ENCODE measurements around the gene MKRN1.
A peak's percentile ranks its signal among the peaks of the same experiment; 100 is the strongest.
"Not testable (repeated sequence)": the region's sequence is repeated elsewhere in the genome, so short reads cannot be mapped to it uniquely, and the experiment has no call there.

Gene MKRN1

DNA sequence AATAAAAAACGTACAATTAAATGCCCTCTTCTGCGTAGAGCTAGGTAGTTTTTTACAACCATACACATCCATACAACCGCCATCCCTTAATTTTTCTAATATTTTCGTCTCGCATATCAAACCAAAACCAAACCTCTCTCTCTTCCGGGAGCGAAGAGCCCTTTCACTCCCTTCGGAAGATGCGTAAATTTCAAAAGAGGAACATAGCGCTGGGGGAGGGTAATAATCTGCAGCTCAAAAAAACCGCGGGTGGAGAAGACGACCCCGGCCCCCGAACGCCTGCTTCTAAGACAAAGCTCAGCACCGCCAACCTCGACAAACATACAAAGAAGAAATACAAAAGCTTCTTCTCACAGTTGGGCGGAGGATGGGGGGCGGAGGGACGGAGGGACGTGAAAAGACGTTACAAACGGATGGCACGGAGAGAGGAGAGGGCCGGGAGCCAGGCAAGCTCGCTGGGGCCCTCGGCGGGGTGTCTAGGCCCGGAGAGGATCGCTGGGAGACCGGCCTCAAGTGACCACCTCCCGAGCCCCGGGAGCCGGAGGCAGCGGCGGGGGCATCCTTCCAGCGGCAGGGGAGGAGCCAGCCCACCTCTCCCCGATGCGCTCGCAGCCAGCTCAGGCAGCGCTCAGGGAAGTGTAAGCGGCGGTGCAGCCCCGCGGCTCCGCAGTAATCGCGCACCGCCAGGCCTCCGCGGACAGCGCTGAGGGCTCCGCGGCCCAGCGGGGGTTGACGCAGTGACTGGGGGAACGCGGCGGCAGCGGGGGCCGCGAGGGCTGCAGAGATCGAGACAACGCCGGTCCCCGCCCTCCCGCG lies 851 bp downstream of the MKRN1 start:
- no peaks in the 10 kb centered on the region for H3K9me3 ChIP-seq (ENCODE audit: control insufficient read depth, insufficient read depth, low read length)
- peak overlapping the region; percentile 76 for H3K9ac ChIP-seq (ENCODE audit: low read depth, low read length)
- H3K27me3 ChIP-seq (ENCODE audit: control insufficient read depth, insufficient read depth, low read length): no peaks in the 10 kb centered on the region
- H3K36me3 ChIP-seq (ENCODE audit: control insufficient read depth, insufficient read depth, low read length): no peaks in the 10 kb centered on the region
- peak overlapping the region; percentile 83 for H3K4me3 ChIP-seq (ENCODE audit: low read depth, low read length)
- H3K4me1 ChIP-seq (ENCODE audit: control insufficient read depth, insufficient read depth, low read length): peaks cover 12% of the 10 kb centered on the region

DNA sequence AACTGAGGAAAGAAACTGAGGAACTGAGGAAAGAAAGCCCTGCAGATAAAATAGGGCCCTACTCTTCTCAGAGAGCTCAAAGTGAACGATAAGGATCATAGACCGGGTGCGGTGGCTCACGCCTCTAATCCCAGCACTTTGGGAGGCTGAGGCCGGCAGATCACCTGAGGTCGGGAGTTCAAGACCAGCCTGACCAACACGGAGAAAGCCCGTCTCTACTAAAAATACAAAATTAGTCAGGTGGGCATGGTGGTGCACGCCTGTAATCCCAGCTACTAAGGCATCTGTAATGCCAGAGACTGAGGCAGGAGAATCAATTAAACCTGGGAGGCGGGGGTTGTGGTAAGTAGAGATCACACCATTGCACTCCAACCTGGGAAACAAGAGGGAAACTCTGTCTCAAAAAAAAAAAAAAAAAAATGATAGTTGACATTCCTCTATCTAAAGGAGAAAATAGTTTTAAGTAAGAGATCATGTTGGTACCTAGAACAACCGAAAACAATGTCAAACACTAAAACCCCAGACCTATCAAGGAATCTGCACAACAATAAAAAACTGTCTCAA lies 2.5 kb downstream of the MKRN1 start:
- Histone ChIP-seq H3K27me3 (ENCODE audit: control insufficient read depth, insufficient read depth, low read length) (no peaks in the 10 kb centered on the region), H3K4me3 (ENCODE audit: low read depth, low read length) (peak overlapping the region; percentile 8), H3K9me3 (ENCODE audit: control insufficient read depth, insufficient read depth, low read length) (no peaks in the 10 kb centered on the region), H3K36me3 (ENCODE audit: control insufficient read depth, insufficient read depth, low read length) (no peaks in the 10 kb centered on the region), H3K4me1 (ENCODE audit: control insufficient read depth, insufficient read depth, low read length) (peaks cover 8% of the 10 kb centered on the region), H3K9ac (ENCODE audit: low read depth, low read length) (no peak overlapping the region)

DNA sequence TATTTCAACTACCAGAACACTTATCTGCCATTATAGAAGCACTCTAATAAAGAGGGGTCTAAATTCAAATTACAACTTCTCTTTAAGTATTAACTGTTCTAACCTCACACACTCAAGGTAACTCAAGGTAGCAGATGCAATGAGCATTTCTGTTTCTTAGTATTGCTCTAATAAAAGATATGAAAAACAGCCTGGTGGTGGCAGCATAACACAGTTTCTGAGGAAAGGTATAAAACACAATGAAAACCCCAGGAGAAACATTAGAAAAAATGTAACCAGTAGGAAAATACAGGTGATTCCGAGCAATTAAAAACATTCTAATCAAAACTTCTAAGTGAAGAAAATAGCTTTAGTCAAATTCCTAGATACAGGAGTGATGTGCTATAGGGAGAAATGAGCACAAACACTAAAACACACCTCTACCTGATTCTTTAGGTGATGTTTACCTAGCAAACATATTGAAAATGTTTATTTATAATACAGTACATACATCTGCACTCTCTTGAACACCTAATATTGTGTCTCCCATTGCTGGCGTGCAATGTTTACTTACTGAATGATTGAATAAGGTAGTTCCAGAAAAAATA lies 3.5 kb downstream of the MKRN1 start:
- H3K9ac ChIP-seq (ENCODE audit: low read depth, low read length): no peak overlapping the region
- H3K27me3 ChIP-seq (ENCODE audit: control insufficient read depth, insufficient read depth, low read length): no peaks in the 10 kb centered on the region
- H3K4me3 ChIP-seq (ENCODE audit: low read depth, low read length): no peak overlapping the region
- H3K9me3 ChIP-seq (ENCODE audit: control insufficient read depth, insufficient read depth, low read length): no peaks in the 10 kb centered on the region
- H3K4me1 ChIP-seq (ENCODE audit: control insufficient read depth, insufficient read depth, low read length): peaks cover 5% of the 10 kb centered on the region
- H3K36me3 ChIP-seq (ENCODE audit: control insufficient read depth, insufficient read depth, low read length): peaks cover 3% of the 10 kb centered on the region

DNA sequence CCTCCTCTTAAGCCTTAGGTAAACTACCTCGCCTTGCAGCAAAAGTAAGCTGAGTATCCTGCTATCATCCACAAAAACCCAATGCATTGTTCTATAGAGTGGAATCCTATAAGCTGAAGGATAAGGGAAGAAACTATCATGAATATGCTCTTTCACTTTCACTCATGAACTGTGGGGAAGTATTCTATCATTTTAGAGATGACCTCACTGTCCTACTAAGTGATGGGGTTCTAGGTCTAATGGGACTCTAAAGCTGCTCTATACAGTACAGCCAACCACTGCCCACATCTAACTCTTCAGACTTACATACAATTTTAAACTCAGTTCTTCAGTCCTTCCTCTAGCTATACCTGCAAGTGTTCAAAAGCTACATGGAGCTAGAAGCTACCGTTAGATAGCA lies 16.2 kb downstream of the MKRN1 start:
- H3K9me3 ChIP-seq (ENCODE audit: control insufficient read depth, insufficient read depth, low read length): no peaks in the 10 kb centered on the region
- peaks cover 3% of the 10 kb centered on the region for H3K4me1 ChIP-seq (ENCODE audit: control insufficient read depth, insufficient read depth, low read length)
- no peaks in the 10 kb centered on the region for H3K27me3 ChIP-seq (ENCODE audit: control insufficient read depth, insufficient read depth, low read length)
- H3K4me3 ChIP-seq (ENCODE audit: low read depth, low read length): no peak overlapping the region
- H3K36me3 ChIP-seq (ENCODE audit: control insufficient read depth, insufficient read depth, low read length): peaks cover 30% of the 10 kb centered on the region
- H3K9ac ChIP-seq (ENCODE audit: low read depth, low read length): no peak overlapping the region

DNA sequence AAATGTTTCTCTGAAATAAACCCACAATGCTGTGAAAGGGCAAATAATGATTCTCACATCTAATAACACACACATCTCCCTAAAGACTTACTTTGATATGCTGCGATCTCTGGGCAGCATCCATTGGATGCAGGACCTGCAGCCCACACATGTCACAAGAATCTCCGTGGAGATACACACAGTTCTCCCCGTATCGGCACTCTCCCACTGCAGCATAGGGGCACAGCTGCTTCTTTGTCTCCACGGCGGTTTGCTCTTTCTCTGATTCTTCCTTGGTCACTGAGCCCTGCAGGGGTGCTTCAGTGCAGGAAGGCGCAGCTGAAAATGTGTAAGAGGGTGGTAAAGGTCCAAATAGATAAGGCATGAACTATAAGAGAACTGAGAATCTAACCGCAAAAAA lies 20.4 kb downstream of the MKRN1 start:
- H3K36me3 ChIP-seq (ENCODE audit: control insufficient read depth, insufficient read depth, low read length): peaks cover 23% of the 10 kb centered on the region
- H3K4me1 ChIP-seq (ENCODE audit: control insufficient read depth, insufficient read depth, low read length): peaks cover 29% of the 10 kb centered on the region
- H3K4me3 ChIP-seq (ENCODE audit: low read depth, low read length): no peak overlapping the region
- H3K9me3 ChIP-seq (ENCODE audit: control insufficient read depth, insufficient read depth, low read length): no peaks in the 10 kb centered on the region
- H3K9ac ChIP-seq (ENCODE audit: low read depth, low read length): no peak overlapping the region
- H3K27me3 ChIP-seq (ENCODE audit: control insufficient read depth, insufficient read depth, low read length): no peaks in the 10 kb centered on the region

DNA sequence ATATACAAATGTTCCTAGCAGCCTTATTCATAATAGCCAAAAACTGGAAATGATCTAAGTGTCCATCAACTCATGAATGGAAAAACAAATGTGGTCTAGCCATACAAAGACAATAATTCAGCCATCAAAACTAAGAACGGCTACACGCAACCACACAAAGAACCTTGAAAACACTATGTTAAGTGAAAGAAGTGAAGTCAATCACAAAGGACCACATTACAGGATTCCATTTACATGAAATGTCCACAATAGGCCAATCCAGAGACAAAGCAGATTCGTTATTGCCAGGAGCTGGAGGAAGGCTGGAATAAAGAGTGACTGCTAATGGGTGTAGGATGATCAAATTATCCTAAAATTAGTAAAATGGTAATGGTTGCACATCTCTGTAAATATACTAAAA lies 21.1 kb downstream of the MKRN1 start:
- Histone ChIP-seq H3K36me3 (ENCODE audit: control insufficient read depth, insufficient read depth, low read length) (peaks cover 23% of the 10 kb centered on the region), H3K9ac (ENCODE audit: low read depth, low read length) (no peak overlapping the region), H3K4me1 (ENCODE audit: control insufficient read depth, insufficient read depth, low read length) (peaks cover 34% of the 10 kb centered on the region), H3K9me3 (ENCODE audit: control insufficient read depth, insufficient read depth, low read length) (no peaks in the 10 kb centered on the region), H3K4me3 (ENCODE audit: low read depth, low read length) (no peak overlapping the region), H3K27me3 (ENCODE audit: control insufficient read depth, insufficient read depth, low read length) (no peaks in the 10 kb centered on the region)

DNA sequence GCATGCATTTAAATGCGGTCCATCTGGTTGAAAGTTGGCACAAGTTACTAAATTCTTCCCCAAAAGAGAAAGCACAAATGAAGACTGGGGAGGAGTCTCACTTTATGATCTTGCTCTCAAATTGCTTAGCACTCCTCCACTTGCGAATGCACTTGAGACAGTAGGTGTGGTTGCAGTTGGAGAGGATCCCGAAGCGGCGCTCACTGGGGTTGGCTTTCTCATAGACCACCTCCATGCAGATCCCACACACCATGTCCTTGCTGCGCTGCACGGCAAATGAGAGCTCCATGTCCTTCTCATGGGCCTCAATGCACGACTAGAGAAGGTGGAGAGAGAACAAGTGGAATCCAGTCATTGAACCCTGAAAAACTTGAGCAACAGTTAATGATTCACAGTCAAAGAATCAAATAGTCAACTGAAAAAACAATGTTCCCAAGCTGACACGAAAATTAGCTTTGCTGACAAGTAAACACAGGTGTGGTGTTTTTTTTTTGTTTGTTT lies 22.7 kb downstream of the MKRN1 start:
- no peaks in the 10 kb centered on the region for H3K9me3 ChIP-seq (ENCODE audit: control insufficient read depth, insufficient read depth, low read length)
- peaks cover 37% of the 10 kb centered on the region for H3K4me1 ChIP-seq (ENCODE audit: control insufficient read depth, insufficient read depth, low read length)
- H3K27me3 ChIP-seq (ENCODE audit: control insufficient read depth, insufficient read depth, low read length): no peaks in the 10 kb centered on the region
- no peak overlapping the region for H3K9ac ChIP-seq (ENCODE audit: low read depth, low read length)
- no peak overlapping the region for H3K4me3 ChIP-seq (ENCODE audit: low read depth, low read length)
- peaks cover 20% of the 10 kb centered on the region for H3K36me3 ChIP-seq (ENCODE audit: control insufficient read depth, insufficient read depth, low read length)

DNA sequence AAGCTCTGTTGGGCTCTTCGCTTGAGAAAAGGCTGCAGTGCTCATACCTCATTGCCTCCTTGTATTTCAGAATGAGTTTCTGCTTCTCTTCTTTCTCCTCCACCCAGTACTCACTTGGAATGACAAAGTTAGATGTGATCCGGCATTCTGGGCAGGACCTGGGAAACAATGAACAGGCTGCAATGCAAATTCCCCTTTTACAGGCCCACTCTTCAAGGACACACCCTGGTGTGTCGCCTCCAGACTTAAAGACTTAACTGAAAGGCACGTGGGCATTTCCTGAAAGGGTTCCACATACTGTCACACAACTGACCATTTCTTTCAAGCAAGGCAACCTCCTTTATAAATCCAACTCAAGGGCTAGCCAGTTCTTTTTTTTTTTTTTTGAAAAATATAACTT lies 23.6 kb downstream of the MKRN1 start:
- no peak overlapping the region for H3K9ac ChIP-seq (ENCODE audit: low read depth, low read length)
- peaks cover 19% of the 10 kb centered on the region for H3K36me3 ChIP-seq (ENCODE audit: control insufficient read depth, insufficient read depth, low read length)
- no peak overlapping the region for H3K4me3 ChIP-seq (ENCODE audit: low read depth, low read length)

DNA sequence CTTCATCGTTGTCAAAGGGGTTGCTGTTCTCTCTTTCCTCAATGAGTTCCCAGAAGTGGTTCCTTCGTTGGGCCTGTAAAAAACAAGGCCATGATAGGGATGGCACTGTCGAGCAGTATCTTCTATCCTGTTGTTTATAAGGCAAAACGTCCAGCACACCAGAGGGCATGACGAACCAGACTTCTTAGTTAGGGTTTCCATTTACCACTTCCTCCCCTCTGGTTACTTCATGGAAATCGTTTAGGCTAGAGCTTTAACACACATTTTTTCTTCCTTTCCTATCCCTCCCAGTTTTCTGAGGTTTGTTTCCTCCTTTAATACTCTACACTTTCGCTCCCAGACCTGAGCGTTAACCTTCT lies 24.7 kb downstream of the MKRN1 start:
- H3K4me3 ChIP-seq (ENCODE audit: low read depth, low read length): no peak overlapping the region
- H3K9ac ChIP-seq (ENCODE audit: low read depth, low read length): no peak overlapping the region
- no peaks in the 10 kb centered on the region for H3K27me3 ChIP-seq (ENCODE audit: control insufficient read depth, insufficient read depth, low read length)
- peaks cover 16% of the 10 kb centered on the region for H3K36me3 ChIP-seq (ENCODE audit: control insufficient read depth, insufficient read depth, low read length)
- peaks cover 42% of the 10 kb centered on the region for H3K4me1 ChIP-seq (ENCODE audit: control insufficient read depth, insufficient read depth, low read length)
- no peaks in the 10 kb centered on the region for H3K9me3 ChIP-seq (ENCODE audit: control insufficient read depth, insufficient read depth, low read length)

More for the DNA sequence above, 23.6 kb downstream of the MKRN1 start:
- Histone ChIP-seq H3K9me3 (ENCODE audit: control insufficient read depth, insufficient read depth, low read length) (no peaks in the 10 kb centered on the region), H3K4me1 (ENCODE audit: control insufficient read depth, insufficient read depth, low read length) (peaks cover 40% of the 10 kb centered on the region), H3K27me3 (ENCODE audit: control insufficient read depth, insufficient read depth, low read length) (no peaks in the 10 kb centered on the region)

DNA sequence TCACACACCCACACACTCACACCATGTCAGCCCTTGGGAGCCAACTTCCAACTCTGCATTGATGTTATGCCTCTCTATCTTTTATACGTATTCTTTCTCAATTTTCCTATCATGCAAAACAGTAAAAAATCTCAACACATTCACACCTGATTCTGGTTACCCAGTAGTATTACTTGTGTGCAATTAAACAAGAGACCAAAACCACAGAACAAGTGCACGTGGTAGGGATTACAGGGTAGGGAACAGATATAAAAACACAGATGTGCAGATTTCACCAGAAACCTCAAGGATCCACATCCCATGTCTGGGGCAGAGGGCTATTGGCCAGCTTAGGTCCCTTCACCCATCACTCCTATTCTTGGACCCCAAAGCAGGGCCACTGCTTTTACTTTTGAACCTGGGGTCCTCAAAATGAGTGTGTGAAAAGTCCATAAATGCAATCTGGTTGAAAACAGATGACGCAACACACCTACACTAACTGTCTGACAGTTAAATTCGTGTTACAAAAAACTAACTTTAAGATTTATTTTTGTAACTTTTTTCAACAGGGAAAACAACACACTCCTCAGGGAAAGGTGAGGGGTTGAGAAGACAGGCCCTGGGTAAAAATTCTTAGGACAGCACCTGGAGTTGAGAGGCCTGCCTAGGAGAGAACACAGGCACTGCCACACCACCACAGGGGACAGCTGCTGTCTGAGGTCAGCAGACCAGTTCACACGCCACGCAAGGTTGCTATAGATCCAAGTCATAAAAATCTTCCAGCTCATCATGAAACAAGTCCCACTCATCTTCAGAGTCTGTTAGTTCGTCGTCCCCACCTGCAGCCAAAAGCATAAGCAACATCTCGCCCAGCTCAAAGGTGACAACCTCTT lies 25.3 kb downstream of the MKRN1 start:
- not testable (repeated sequence) for H3K27me3 ChIP-seq (ENCODE audit: control insufficient read depth, insufficient read depth, low read length)
- H3K36me3 ChIP-seq (ENCODE audit: control insufficient read depth, insufficient read depth, low read length): peaks cover 16% of the 10 kb centered on the region

DNA sequence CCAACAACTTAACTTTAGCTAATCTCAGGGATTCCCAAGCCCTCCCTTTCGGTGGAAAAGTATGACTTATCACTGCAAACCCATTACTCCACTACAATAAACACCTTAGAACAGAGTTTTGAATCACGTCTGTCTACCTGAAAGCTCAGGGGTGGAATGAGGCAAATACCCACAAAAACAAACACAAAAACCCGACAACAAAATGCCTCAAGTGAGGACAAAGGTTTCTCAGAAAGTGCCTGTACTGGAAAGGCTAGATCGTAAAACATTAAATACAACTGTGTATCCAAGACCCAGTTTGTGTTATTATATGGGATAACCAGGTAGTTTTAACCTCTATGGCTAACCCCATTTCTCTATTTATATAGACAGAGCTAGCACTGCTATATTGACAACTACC lies 26.0 kb downstream of the MKRN1 start:
- H3K27me3 ChIP-seq (ENCODE audit: control insufficient read depth, insufficient read depth, low read length): no peaks in the 10 kb centered on the region
- H3K4me3 ChIP-seq (ENCODE audit: low read depth, low read length): no peak overlapping the region
- H3K4me1 ChIP-seq (ENCODE audit: control insufficient read depth, insufficient read depth, low read length): peaks cover 48% of the 10 kb centered on the region
- H3K36me3 ChIP-seq (ENCODE audit: control insufficient read depth, insufficient read depth, low read length): peaks cover 16% of the 10 kb centered on the region
- no peaks in the 10 kb centered on the region for H3K9me3 ChIP-seq (ENCODE audit: control insufficient read depth, insufficient read depth, low read length)
- no peak overlapping the region for H3K9ac ChIP-seq (ENCODE audit: low read depth, low read length)

More for the DNA sequence above, 25.3 kb downstream of the MKRN1 start:
- not testable (repeated sequence) for H3K9ac ChIP-seq (ENCODE audit: low read depth, low read length); H3K9me3 ChIP-seq (ENCODE audit: control insufficient read depth, insufficient read depth, low read length); H3K4me3 ChIP-seq (ENCODE audit: low read depth, low read length)
- H3K4me1 ChIP-seq (ENCODE audit: control insufficient read depth, insufficient read depth, low read length): peaks cover 48% of the 10 kb centered on the region

Data from iPS-15b (cell line).